Epithelial cell of prostate (primary cell): ENCODE data around the gene ECSCR.

Experiments
- DNase-seq: peaks from one replicate; pipeline ENCODE4 v3.0.0-alpha.2; 2011; ENCODE audit warnings: low read depth, low spot score
- H3K27ac ChIP-seq: fragments of 450-650 bp; 2 replicates; pipeline ENCODE4 v1.5.1; 2017; ENCODE audit warnings: mild to moderate bottlenecking

ECSCR gene

DNA sequence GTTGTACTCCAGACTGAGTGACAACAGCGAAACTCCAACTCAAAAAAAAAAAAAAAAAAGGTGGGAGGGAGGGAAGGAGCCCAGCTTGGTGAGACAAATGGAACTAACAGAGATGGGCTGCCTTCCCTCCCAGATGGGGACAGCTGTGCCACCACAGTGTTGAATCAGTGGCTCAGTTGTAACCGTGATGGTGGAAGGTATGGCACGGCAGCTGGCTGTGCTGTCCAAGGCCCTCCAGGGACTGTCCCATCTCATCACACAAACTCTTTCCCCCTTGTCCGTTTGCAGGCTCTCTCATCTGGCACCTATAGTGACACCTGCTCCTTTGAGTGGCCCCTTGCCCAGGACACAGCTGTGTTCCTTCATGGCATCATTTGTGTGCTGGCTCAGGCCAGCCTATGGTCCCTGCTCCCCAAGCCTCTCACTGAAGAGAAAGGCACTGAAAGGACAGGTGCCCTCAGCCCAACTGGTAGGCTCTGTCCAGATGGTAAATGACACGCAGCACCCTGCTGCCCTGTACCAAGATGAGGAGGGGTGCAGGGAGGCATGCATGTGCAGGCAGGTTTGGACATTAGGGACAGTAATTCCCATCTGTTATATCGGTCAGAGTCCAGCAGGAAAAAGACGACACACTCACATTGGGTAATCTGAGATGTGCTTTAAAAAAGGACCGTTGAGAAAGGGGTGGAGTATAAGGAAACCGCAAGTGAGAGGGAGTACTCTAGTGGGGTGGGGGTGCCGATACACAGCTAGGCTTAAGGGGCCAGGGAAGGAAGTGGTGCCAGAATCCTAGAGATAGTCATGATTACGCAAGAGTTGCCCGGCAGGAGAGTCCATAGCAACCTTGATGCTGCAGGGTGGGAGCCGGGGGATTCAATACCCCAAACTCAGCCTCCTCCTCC, 12.6 kb upstream of the ECSCR start:
- no peak overlapping the region for H3K27ac ChIP-seq
- DNase-seq: no peak

DNA sequence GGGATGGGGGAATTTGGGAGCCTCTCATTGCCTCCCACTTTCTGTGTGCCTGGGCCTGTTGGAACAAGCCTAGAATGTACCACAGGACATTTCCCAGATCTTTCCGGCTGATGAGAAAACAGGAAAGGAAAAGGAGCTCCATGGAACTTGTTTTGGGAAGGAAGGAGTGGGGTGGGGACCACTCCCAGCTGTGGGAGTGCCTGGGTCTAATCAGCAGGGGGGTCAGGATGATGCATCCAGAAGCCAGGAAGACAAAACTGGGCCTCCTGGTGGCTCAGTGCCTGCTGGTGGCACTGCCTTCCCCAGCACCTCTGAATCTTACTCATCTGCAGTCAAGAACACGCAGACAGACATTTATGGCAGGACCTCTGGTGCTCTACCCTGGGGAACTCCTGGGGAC, 11.0 kb upstream of the ECSCR start:
- peak overlapping the region; percentile 60 for H3K27ac ChIP-seq
- DNase-seq: no peak

DNA sequence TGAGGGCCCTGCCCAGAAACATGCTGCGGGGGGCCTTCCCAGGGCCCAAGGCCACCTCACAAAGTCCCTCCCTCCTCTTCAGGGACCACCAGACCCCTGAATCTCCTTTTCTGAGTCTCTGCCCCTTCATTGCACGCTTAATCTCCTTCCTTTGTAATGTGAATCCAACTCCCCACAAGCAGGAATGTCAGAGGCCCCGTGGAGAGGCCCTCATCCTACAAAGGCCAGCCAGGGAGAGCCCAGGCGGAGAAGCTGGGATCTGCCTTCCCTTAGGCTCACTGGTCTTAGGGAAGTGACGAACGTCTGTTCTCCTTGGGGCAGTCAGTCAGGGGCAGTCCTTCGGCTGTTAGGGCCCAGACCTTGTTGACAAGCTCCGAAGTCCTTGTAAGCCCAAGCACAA, 10.6 kb upstream of the ECSCR start:
- DNase-seq: no peak
- peak overlapping the region; percentile 60 for H3K27ac ChIP-seq

DNA sequence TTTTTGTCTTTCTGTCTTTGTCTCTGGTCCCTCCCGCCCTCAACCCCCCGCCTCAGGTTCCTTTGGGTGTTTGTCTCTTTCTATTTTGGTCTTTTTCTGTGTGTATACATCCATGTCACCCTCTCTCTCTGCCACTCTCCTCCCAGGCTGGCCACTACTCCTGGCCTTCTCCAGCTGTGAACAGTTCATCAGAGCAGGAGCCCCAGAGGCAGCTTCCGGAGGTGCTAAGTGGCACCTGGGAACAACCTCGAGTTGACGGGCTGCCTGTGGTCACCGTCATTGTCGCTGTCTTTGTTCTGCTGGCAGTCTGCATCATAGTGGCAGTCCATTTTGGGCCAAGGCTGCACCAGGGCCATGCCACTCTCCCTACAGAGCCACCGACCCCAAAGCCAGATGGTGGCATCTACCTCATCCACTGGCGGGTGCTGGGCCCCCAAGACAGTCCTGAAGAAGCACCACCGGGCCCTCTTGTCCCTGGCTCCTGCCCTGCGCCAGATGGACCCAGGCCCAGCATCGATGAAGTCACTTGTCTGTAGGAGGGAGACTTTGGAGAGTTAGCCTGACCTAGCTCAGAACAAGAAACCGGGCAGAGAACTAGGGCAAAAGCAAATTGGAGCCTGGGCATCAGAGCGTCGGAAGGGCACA, 10.0 kb upstream of the ECSCR start:
- no peak for DNase-seq
- peak overlapping the region; percentile 60 for H3K27ac ChIP-seq

DNA sequence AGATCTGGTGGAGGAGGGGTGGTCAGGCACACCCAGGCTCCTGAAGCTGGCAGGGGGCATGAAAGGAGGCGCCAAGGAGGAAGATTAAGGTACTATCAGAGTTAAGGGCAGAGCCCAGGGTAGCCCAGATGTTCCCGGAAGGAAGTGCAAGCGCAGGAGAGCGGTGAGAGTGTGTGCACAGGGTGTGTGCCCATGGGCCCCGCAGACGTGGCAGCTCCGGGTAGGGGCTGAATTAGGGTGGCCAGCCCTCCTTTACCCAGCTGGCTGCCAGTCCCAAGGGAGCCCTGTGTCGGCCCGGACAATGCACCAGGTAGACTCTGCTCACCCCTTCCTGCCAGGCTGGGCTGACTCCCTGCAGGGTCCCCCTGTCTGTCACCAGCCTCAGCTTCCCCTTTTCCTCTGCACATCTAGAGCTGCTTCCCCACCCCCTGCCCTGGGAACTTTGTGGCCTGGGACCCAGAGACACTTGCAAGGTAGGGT, 8.3 kb upstream of the ECSCR start, which contains the start of gene SMIM33:
Gene SMIM33 (plus strand): TSS at position 184 of the 480 bp plus-strand sequence. CDS start 118 bp downstream, at position 302.
- H3K27ac ChIP-seq: no peak within 1 kb of the TSS
- no peak for DNase-seq

DNA sequence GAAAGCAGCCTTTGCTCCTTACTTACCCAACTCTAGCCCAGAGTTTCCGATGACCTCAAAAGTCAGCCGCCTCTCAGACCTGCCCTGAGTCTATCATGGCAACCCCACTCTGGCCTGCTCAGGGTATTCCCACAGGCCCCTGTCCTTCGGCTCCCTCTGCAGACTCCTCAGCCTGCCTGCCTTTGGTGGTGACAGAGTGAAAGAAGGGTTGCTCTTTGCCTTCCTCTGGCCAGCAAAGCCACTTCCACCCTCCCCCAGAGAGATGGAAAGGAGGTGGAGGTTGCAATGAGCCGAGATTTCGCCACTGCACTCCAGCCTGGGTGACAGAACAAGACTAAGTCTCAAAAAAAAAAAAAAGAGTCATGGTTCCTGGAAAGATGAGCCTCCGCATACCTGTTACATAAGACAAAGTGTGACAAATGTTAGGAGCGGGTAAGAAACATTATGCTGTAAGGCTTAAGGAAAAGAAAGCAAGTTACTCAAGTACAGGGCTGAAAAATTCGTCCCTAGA, 5.9 kb upstream of the ECSCR start:
- no peak for DNase-seq
- no peak overlapping the region for H3K27ac ChIP-seq

DNA sequence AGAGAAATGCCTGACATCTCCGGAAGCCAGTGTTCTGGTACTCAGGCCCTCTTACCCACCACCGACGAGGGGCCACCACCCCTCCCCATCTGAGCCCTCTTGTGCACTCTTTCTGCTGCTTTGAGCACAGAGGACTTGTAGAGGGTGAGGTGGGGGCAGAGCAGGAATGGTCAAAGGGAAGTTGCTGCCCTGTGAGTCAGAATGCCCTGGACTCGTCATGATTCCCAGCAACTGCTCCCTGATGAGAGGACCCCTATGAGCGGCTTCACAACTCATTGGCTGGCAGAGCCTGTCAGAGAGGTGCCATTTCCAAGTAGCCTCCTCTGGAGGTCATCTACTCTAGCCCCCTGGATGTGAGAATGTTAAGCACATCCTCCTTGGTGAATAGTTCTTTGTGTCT, 845 bp downstream of the ECSCR start:
- H3K27ac ChIP-seq: no peak overlapping the region
- no peak for DNase-seq

DNA sequence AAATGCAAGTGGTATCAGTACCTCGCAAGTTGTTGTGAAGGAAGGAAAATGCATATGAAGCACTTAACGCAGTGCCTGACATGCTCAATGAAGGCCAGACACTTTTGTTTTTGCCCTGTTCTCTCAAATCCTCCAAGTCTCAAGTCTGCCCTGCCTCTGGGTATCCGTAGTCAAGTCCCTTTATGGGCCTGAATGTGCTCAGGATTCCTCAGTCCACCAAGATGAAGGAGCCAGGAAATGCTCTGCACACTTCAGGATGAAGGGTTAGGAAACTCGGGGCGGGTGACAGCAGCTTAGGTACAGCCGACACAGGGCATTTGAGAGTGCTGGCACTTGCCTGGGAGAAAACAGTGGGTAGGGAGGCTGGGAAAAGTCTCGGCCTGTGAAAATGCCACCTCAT, 1.4 kb downstream of the ECSCR start:
- no peak overlapping the region for H3K27ac ChIP-seq
- DNase-seq: no peak

DNA sequence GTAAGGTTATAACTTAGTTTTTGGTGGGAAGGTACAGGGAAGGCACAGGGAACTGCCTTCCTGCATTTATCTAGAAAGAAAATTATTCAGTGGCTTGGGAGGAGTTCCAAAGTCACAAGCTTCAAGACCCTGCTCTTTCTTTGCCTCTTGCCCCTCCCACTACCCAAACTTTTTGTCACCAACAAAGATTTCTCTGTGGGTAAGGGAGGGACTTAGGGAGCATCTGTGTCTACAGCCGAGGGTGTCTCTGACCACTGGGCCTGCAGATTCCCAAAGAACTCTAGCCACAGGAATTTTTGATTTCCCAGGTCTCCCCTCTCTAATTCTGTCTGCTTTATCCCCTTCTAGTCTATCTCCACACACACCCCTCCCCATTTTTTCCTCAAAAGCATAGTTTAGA, 2.1 kb downstream of the ECSCR start:
- DNase-seq: no peak
- H3K27ac ChIP-seq: no peak overlapping the region

DNA sequence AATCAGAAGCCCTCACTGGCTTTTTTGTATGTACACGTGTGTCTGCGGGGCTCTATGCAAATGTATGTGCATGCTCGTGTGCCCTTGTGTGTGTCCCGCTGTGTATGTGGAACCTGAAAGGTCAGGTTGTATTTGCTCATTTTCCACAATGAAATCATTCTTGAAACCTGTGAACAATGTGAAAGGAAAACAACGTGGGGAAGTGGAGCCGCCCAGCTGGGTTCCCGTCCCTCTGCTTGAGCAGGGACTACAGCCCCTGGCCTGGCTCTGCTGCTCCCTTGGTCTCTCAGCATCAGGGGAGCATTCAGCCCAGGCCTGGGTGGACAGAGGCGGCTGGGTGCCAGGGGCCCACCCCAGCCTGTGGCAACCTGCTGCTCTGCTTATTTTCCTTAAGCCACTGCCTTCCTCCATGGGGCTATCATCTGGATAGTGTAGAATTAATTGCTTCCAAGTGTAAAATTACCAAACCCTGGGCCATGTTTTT, 3.0 kb downstream of the ECSCR start:
- H3K27ac ChIP-seq: peak overlapping the region; percentile 42
- DNase-seq: no peak

DNA sequence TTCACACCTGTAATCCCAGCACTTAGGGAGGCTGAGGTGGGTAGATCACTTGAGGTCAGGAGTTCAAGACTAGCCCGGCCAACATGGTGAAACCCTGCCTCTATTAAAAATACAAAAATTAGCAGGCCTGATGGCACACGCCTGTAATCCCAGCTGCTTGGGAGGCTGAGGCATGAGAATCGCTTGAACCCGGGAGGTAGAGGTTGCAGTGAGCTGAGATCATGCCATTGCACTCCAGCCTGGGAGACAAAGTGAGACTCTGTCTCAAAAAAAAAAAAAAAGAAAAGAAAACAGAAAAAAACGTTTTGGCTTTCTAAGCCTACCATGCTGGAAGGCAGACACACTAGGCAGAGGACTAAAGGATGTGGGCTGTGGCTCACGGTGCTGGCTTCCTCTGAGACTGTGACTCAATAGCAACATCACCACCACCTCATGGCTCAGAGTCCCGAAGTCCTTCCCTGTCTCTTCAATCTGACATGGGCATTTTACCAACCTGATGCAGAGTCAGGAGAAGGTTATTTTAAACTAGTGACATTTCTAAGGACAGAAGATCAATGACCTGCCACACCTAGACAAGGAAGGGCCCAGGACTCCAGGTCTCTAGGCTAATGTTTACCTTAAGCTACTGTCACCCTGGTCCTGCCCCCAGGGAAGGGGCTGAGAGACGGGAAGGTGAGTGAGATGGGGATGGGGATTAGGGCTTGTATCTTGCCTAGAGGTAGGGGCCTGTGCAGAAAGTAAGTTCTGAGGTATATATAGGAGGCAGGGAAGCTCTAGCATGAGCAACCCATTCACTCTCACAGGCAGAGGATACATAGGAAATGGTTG, 3.7 kb downstream of the ECSCR start:
- peak overlapping the region; percentile 42 for H3K27ac ChIP-seq
- DNase-seq: no peak

DNA sequence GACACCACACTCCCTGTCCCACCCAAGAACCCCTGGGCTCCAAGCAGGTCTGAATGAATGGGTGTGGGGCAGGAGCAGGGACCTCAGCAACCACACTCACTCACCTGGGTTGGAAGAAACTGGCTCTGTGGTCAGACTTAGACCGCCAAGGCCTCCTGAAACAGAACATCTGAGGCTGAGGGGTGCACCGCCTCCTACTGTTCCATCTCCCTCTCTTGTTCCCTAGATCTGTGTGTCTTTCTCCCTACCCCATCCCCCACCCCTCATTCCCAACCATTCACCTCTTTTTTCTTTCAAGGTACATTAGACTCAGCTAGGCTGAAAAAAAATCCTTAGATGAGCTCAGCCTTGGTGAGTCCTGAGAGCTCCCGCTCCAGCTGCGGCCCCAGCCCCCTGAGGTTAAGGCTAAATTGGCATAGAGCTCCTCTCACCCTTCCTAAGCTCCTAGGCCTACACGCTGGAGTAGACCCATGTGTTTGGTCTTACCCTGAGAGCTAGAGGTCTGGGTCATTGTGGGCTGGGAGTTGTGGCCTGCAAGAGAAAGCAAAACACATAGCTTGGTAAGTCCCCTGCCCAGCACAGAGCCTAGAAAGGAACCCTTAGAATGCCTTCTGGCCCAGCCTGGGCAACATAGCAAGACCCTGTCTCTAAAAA, 4.8 kb downstream of the ECSCR start:
- DNase-seq: no peak
- H3K27ac ChIP-seq: no peak overlapping the region

DNA sequence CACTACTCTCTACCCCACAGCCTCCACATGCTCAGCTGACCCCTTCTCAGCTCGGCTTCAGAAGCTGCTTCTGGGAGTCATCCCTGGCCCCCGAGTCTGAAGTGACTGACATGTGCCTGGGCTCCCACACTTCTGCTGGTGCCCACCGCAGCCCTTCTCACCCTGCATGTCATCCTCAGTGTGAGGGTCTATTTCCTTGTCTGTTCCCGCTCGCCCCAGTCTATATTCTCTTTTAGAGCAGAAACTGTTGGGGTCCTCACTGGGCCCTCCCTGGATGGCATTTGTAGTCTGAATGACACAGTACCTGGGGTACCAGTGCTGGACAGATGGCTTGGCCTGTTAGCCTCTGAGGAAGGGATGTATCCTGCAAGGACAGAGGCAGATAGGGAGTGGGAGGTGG, 5.3 kb downstream of the ECSCR start:
- H3K27ac ChIP-seq: no peak overlapping the region
- DNase-seq: no peak

DNA sequence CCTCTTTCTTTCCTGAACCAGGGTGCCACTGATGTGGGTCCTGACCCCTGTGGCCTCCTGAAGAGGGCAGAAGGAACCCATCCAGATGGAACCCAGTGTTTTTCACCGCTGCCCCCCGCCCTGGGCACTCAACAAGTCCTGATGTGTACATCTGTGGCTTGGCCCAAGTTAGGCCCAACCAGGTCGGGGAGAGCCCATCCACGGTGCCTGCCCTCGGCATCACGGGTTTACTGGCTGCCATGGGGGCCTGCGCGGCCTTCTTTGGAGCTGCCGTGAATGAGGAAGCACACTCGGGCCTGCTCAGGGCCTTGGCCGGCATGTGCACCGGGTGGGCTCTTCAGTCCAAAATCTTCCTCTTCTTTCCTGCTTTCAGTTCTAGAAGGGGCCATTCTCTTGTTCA, 5.8 kb downstream of the ECSCR start:
- no peak for DNase-seq

DNA sequence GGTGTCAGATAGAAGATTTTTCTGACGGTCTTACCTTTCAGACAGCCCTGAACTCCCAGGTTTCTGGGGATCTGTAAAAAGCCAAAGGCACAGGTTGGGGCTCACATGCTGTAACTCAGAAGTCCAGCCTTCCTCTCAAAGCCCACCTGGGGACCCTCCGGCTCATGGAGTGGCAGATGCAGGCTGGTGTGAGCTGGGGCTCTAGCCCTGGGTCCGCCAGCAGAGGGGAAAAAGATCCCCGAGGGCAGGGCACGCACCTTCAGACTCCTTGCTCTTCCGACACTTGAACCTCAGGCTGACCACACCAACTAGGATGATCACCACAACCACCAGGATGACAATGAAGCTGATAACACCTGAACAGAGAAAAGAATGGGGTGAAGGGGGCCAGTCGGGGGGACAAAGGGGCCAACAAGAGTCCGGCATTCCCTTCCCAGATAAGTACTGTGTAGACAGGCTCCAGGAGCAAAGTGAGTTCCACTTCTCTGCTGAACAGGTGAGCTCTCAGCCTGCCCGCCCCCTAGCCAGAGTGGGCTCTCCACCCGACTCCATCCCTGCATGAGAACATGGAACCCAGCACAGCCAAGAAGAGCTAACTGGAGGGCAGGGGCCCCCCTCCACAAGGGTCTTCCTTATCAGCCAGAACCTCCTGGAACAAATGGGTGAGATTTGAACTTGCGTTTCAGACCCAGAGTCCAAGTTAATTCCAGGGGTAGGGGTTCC, 7.8 kb downstream of the ECSCR start:
- no peak overlapping the region for H3K27ac ChIP-seq
- DNase-seq: no peak

More for the DNA sequence above, 5.8 kb downstream of the ECSCR start:
- H3K27ac ChIP-seq: no peak overlapping the region

DNA sequence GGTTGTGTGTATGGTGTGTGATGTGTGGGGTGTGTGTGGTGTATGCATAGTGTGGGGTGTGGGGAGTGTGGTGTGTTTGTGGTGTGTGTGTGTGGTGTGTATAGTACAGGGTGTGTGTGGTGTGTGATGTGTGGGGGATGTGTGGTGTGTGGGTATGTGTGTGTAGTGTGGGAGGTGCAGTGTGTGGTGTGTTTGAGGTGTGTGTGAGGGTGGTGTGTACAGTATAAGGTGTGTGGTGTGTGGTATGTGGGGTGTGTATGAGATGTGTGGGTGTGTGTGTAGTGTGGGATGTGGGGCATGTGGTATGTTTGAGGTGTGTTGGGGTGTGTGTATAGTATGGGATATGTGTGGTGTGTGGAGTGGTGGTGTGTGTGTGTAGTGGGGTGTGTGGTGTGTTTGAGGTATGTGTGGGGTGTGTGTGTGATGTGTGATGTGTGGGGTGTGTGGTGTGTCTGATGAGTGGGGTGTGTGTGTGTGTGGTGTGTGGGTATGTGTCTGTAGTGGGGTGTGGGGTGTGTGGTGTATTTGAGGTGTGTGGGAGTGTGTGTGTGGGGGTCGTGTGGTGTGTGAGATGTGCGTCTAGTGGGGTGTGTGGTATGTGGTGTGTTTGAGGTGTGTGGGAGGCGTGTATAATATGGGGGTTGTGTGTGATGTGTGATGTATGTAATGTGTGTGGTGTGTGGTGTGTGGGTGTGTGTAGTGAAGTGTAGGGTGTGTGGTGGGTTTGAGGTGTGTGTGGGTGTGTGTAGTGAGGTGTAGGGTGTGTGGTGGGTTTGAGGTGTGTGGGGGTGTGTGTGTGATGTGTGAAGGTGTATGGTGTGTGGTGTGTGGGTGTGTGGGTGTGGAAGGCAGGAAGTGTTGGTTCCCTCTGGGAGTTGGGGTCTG, 8.6 kb downstream of the ECSCR start:
- DNase-seq: no peak
- no peak overlapping the region for H3K27ac ChIP-seq

DNA sequence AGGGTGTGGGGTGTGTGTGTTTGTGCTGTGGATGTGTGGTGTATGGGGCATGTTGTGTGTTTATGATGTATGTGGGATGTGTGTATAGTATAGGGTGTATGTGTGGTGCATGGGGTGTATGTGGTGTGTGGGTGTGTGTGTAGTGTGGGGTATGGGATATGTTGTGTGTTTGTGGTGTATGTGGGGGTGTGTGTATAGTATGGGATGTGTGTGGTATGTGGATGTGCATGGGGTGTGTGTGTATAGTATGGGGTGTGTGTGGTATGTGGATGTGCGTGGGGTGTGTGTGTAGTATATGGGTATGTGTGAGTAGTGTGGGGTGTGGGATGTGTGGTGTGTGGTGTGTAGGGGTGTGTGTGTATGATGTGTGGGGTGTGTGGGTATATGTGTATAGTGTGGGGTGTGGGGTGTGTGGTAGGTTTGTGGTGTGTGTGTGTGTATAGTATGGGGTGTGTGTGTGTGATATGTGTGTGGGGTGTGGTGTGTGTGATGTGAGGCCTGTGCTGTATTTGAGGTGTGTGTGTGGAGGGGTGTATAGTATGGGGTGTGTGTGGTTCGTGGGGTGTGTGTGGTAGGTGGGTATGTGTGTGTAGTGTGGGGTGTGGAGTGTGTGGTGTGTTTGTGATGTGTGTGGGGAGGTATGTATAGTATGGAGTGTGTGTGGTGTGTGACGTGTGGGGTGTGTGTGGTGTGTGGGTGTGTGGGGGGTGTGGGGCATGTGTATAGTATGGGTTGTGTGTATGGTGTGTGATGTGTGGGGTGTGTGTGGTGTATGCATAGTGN, 10.5 kb downstream of the ECSCR start:
- no peak for DNase-seq
- no peak overlapping the region for H3K27ac ChIP-seq
